SJCRH30 (cell line): ENCODE data around the gene ZER1. TPM values are rescaled to one million over a fixed set of nuclear protein-coding genes. Genes with fewer than 3 reads are reported as not detected.

Experiments used
- DNase-seq, 2 experiments: peaks; one replicate each; pipeline ENCODE4 v3.0.0-alpha.2; 2015 to 2020
- H3K27ac ChIP-seq: fragments of 250-450 bp; sonication (Bioruptor Pico); 2 replicates; pipeline ENCODE4 v1.5.1; 2020; ENCODE audit warnings: mild to moderate bottlenecking, moderate library complexity
- H3K27me3 ChIP-seq: fragments of 250-450 bp; sonication (Bioruptor Pico); 2 replicates; pipeline ENCODE4 v1.5.1; 2020; ENCODE audit warnings: mild to moderate bottlenecking, moderate library complexity
- H3K36me3 ChIP-seq: fragments of 250-450 bp; sonication (Bioruptor Pico); 2 replicates; pipeline ENCODE4 v1.5.1; 2020; ENCODE audit warnings: mild to moderate bottlenecking, moderate library complexity
- H3K4me1 ChIP-seq: fragments of 250-450 bp; sonication (Bioruptor Pico); 2 replicates; pipeline ENCODE4 v1.5.1; 2020; ENCODE audit warnings: mild to moderate bottlenecking, moderate library complexity
- H3K4me3 ChIP-seq: fragments of 250-450 bp; sonication (Bioruptor Pico); 2 replicates; pipeline ENCODE4 v1.5.1; 2020; ENCODE audit warnings: mild to moderate bottlenecking, moderate library complexity
- H3K9me3 ChIP-seq: fragments of 250-450 bp; sonication (Bioruptor Pico); replicated peaks from 2 replicates; pipeline ENCODE4 v1.5.1; 2020; ENCODE audit warnings: mild to moderate bottlenecking, moderate library complexity
- total RNA-seq: library from RNA; depleted of rRNA; stranded (reverse); fragments of >200 nt; shearing (Covaris generic); gene quantifications from 2 replicates; pipeline ENCODE4 v1.2.3, GENCODE V29; 2014

ZER1 gene
- total RNA-seq, 1 experiment from 2014 or later, result 19.9 TPM

GRCh38 chr9:128733256-128733655 lies 38.5 kb downstream of the ZER1 start:
- Histone ChIP-seq H3K36me3 (no peaks in the 10 kb centered on the region), H3K4me3 (no peak overlapping the region), H3K4me1 (peaks cover 5% of the 10 kb centered on the region; the same call in 1 of the 2 replicates), H3K9me3 (no peaks in the 10 kb centered on the region), H3K27me3 (no peaks in the 10 kb centered on the region), H3K27ac (no peak overlapping the region)
- peak; percentile 93 to 97 for DNase-seq

GRCh38 chr9:128732576-128732975 lies 39.2 kb downstream of the ZER1 start:
- H3K4me3 ChIP-seq, result no peak overlapping the region
- H3K27me3 ChIP-seq, result no peaks in the 10 kb centered on the region
- H3K27ac ChIP-seq, result no peak overlapping the region
- peaks cover 5% of the 10 kb centered on the region; the same call in 1 of the 2 replicates for H3K4me1 ChIP-seq
- no peak for DNase-seq
- no peaks in the 10 kb centered on the region for H3K9me3 ChIP-seq
- H3K36me3 ChIP-seq, result no peaks in the 10 kb centered on the region

GRCh38 chr9:128731691-128732090 lies 40.0 kb downstream of the ZER1 start:
- no peak overlapping the region for H3K27ac ChIP-seq

GRCh38 chr9:128731093-128731492 lies 40.6 kb downstream of the ZER1 start:
- Histone ChIP-seq H3K27me3 (no peaks in the 10 kb centered on the region), H3K4me3 (no peak overlapping the region), H3K27ac (no peak overlapping the region), H3K36me3 (no peaks in the 10 kb centered on the region), H3K9me3 (no peaks in the 10 kb centered on the region), H3K4me1 (peaks cover 5% of the 10 kb centered on the region; the same call in 1 of the 2 replicates)
- DNase-seq, result no peak

More at GRCh38 chr9:128731691-128732090, 40.0 kb downstream of the ZER1 start:
- H3K4me3 ChIP-seq, result no peak overlapping the region
- DNase-seq, result no peak
- no peaks in the 10 kb centered on the region for H3K36me3 ChIP-seq
- no peaks in the 10 kb centered on the region for H3K27me3 ChIP-seq
- H3K9me3 ChIP-seq, result no peaks in the 10 kb centered on the region
- peaks cover 5% of the 10 kb centered on the region; the same call in 1 of the 2 replicates for H3K4me1 ChIP-seq

- Histone ChIP-seq H3K4me1 (no peaks in the 10 kb centered on the region; the same call in 1 of the 2 replicates), H3K36me3 (no peaks in the 10 kb centered on the region), H3K27me3 (no peaks in the 10 kb centered on the region), H3K4me3 (no peak overlapping the region), H3K9me3 (no peaks in the 10 kb centered on the region), H3K27ac (no peak overlapping the region)
- DNase-seq, result no peak
These were observed 41.8 kb downstream of the ZER1 start for GRCh38 chr9:128729766-128730517.

- H3K27me3 ChIP-seq, result no peaks in the 10 kb centered on the region
- no peak overlapping the region for H3K4me3 ChIP-seq
- no peaks in the 10 kb centered on the region for H3K36me3 ChIP-seq
- H3K27ac ChIP-seq, result no peak overlapping the region
- DNase-seq, result no peak
- no peaks in the 10 kb centered on the region for H3K9me3 ChIP-seq
- no peaks in the 10 kb centered on the region; the same call in 1 of the 2 replicates for H3K4me1 ChIP-seq
These were observed 42.4 kb downstream of the ZER1 start for GRCh38 chr9:128729302-128729701.

GRCh38 chr9:128728298-128728697 lies 43.4 kb downstream of the ZER1 start:
- no peaks in the 10 kb centered on the region for H3K36me3 ChIP-seq
- peaks cover 2% of the 10 kb centered on the region; the same call in 1 of the 2 replicates for H3K4me1 ChIP-seq
- no peaks in the 10 kb centered on the region for H3K9me3 ChIP-seq
- no peak overlapping the region for H3K4me3 ChIP-seq
- DNase-seq, result no peak
- H3K27ac ChIP-seq, result no peak overlapping the region
- H3K27me3 ChIP-seq, result no peaks in the 10 kb centered on the region

GRCh38 chr9:128727640-128728248 lies 44.0 kb downstream of the ZER1 start:
- no peaks in the 10 kb centered on the region for H3K36me3 ChIP-seq
- no peak for DNase-seq
- H3K4me1 ChIP-seq, result peaks cover 2% of the 10 kb centered on the region; the same call in 1 of the 2 replicates
- H3K9me3 ChIP-seq, result no peaks in the 10 kb centered on the region
- H3K4me3 ChIP-seq, result no peak overlapping the region
- H3K27me3 ChIP-seq, result no peaks in the 10 kb centered on the region
- H3K27ac ChIP-seq, result no peak overlapping the region

GRCh38 chr9:128724744-128725211 lies 46.9 kb downstream of the ZER1 start:
- no peaks in the 10 kb centered on the region for H3K36me3 ChIP-seq
- no peaks in the 10 kb centered on the region for H3K9me3 ChIP-seq
- 0 out of 2 replicates have a peak, but pooled peaks cover 2% of the 10 kb centered on the region for H3K4me1 ChIP-seq
- peak; percentile 98 to 99 for DNase-seq
- H3K27me3 ChIP-seq, result no peaks in the 10 kb centered on the region
- H3K27ac ChIP-seq, result peak overlapping the region; percentile 1; the same call in 1 of the 2 replicates
- H3K4me3 ChIP-seq, result peak overlapping the region; percentile 78

- H3K4me3 ChIP-seq, result peak within 1 kb of the TSS; percentile 78
- no peaks in the 10 kb centered on the region for H3K36me3 ChIP-seq
- peak; percentile 100 for DNase-seq
- H3K27ac ChIP-seq, result peak within 1 kb of the TSS; percentile 62
- H3K9me3 ChIP-seq, result no peaks in the 10 kb centered on the region
- H3K4me1 ChIP-seq, result 0 out of 2 replicates have a peak, but pooled peaks cover 2% of the 10 kb centered on the region
- no peaks in the 10 kb centered on the region for H3K27me3 ChIP-seq
These were observed 47.6 kb downstream of the ZER1 start, which contains the start of gene ZDHHC12 for GRCh38 chr9:128723866-128724743. TSS of gene ZDHHC12 (minus strand) at chr9:128724127. CDS start at chr9:128724093, 34 bp downstream.

GRCh38 chr9:128723352-128723865 lies 48.3 kb downstream of the ZER1 start:
- H3K36me3 ChIP-seq, result no peaks in the 10 kb centered on the region
- no peaks in the 10 kb centered on the region for H3K9me3 ChIP-seq
- H3K27ac ChIP-seq, result peak overlapping the region; percentile 62
- no peaks in the 10 kb centered on the region for H3K27me3 ChIP-seq
- H3K4me3 ChIP-seq, result peak overlapping the region; percentile 78
- H3K4me1 ChIP-seq, result 0 out of 2 replicates have a peak, but pooled peaks cover 2% of the 10 kb centered on the region
- DNase-seq, result peak in 1 of 2 experiments; percentile 50

GRCh38 chr9:128722380-128723351 lies 49.1 kb downstream of the ZER1 start:
- Histone ChIP-seq H3K27me3 (no peaks in the 10 kb centered on the region), H3K9me3 (no peaks in the 10 kb centered on the region)

GRCh38 chr9:128721487-128722010 lies 50.2 kb downstream of the ZER1 start:
- no peaks in the 10 kb centered on the region for H3K27me3 ChIP-seq
- no peak for DNase-seq

More at GRCh38 chr9:128722380-128723351, 49.1 kb downstream of the ZER1 start:
- no peak for DNase-seq
- H3K27ac ChIP-seq, result no peak overlapping the region
- H3K4me3 ChIP-seq, result peak overlapping the region; percentile 78; the same call in 1 of the 2 replicates
- 0 out of 2 replicates have a peak, but pooled peaks cover 2% of the 10 kb centered on the region for H3K4me1 ChIP-seq
- H3K36me3 ChIP-seq, result peaks cover 2% of the 10 kb centered on the region; the same call in 1 of the 2 replicates

More at GRCh38 chr9:128721487-128722010, 50.2 kb downstream of the ZER1 start:
- H3K9me3 ChIP-seq, result no peaks in the 10 kb centered on the region
- peaks cover 11% of the 10 kb centered on the region for H3K36me3 ChIP-seq
- H3K4me1 ChIP-seq, result 0 out of 2 replicates have a peak, but pooled peaks cover 2% of the 10 kb centered on the region
- no peak overlapping the region for H3K4me3 ChIP-seq
- no peak overlapping the region for H3K27ac ChIP-seq
